ENCODE results near the gene FAM171A1.

The FAM171A1 gene

DNA sequence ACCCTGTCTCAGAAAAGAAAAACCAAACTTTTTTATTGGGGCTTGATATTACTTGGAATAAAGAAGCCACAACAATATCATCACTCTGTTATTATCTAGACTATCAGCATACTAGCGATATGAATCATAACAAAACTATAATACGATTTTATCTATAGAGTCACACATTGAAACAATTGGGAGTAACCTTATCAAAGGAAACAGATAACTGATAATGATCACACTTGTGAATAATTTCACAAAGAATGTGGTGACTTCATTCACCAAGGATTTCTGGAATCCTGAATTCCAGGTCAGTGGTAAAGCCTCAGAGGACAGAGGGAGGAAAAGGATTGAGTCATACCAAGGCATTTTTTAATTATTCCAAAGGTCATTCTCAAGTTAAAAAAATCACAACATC lies 170.5 kb downstream of the FAM171A1 start:
- DNase-seq: no peak

DNA sequence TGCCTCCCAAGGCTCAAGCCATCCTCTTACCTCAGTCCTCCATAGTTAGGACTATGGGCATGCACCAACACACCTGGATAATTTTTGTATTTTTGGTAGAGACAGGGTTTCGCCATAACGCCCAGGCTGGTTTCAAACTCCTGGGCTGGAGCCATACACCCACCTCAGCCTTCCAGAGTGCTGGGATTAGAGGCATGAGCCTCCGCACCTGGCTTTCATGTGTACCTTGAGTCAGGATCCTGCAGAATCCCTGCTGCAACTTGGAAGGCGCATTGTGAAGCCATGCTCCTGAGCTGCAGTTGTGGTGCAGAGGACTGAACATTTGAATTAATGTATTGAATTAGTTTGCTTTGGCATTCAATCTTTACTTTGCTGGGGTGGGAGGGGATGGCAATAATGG lies 173.2 kb downstream of the FAM171A1 start:
- no peak for DNase-seq

- no peak for DNase-seq
Measured at GRCh38 chr10:15197276-15197675, 173.8 kb downstream of the FAM171A1 start.

GRCh38 chr10:15196021-15196834 lies 174.9 kb downstream of the FAM171A1 start:
- DNase-seq: no peak

DNA sequence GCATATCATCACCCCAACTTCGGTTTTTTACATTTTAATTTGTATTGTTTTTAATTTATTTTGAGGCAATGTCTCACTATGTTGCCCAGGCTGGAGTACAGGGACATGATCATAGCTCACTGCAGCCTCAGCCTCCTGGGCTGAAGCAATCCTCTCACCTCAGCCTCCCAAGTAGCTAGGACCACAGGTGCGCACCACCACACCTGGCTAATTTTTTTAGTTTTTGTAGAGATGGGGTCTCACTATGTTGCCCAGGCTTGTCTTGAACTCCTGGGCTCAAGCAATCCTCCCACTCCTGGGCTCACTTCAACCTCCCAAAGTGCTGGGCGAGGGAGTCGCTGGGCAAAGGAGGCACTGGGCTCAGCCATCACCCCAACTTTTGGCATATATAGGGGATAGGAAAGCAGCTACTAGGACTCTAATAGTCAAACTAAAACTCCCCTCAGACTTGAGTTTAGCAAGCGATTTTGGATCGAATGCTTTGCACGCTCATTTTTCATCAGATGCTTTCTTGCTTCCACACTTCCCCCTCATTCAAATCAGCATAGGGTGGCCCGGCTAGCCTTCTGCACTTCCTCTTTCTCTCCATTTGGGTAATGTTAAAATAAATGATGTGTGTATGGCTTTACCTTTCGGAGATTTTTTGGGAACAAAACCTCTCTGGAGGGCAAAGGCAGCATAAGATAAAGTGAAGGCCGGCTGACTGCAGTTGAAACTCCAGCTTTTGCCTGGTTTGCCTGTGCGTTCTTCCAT lies 181.8 kb downstream of the FAM171A1 start:
- no peak for DNase-seq

DNA sequence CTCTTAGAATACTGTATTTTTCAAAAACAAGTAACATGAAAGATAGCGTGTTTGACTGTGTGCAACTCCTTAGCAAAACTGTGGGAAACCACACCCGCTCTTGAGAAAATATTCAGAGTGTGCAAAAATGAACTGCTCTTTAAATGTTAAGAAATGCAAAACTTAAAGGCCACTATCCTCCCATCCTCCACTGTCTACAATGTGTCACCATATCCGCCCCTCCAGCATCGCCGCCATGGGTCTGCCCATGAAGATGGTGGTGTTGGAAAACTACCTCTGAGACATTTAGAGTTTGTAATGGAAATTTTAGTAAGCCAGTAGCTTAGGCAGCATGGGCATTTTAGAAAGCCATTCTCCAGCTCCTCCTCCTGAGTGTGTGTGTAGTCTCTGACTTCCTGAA lies 182.5 kb downstream of the FAM171A1 start:
- DNase-seq: no peak

DNA sequence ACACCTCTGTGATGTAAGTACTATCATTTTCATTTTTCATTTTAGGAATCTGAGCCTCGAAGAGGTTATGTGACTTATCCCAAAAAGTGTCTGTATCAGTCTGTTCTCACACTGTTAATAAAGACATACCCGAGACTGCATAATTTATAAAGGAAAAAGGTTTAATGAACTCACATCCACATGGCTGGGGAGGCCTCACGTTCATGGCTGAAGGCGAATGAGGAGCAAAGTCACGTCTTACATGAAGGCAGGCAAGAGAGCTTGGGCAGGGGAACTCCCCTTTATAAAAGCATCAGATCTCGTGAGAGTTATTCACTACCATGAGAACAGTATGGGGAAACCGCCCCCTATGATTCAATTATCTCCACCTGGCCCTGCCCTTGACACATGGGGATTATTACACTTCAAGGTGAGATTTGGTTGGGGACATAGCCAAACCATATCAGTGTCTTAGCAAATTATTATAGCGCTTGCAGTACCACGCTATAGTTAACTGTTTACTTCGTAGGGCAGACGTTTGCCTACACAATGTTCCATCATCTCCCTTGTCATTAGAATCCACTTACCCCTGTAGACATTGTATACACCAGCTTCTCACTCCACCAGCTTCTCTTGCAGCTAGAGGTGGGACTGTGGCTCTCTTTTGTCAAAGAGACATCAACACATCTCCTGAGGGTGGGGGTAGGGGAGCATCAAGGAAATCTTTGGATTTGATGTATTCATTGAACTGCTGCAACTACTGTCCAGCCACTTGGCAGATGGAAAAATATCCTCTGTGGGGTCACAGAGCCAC lies 187.2 kb downstream of the FAM171A1 start:
- no peak for DNase-seq

DNA sequence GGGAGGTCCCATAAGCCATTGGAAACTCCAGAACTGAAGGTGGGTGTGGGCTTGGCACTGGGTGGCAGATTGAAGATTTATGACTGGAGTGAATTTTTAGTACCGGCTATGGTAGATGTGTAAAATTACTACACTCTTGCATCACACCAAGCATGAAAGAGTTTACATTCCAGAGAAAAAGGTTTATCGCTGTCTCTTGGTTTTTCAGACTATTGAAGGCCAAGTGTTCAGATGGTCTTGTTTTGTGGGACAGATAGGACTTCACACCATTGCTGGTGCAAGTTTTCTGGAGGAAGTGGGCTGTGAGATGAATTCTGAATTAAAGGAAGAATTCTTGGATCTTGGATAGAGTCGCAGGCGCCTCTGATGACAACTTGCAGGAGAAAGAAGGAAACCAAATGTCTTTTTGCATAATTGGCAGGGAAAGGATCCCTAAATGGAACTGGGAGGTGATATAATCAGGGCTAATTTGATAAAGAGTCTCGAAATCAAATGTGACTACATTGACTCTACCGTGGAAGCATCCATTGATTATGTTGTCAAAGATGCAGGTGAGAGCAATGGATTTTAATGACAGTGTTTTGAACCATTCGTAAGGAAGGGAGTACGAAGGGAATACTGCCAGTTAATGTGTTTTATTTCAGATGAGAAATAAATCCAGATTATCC lies 188.4 kb downstream of the FAM171A1 start:
- DNase-seq: no peak

DNA sequence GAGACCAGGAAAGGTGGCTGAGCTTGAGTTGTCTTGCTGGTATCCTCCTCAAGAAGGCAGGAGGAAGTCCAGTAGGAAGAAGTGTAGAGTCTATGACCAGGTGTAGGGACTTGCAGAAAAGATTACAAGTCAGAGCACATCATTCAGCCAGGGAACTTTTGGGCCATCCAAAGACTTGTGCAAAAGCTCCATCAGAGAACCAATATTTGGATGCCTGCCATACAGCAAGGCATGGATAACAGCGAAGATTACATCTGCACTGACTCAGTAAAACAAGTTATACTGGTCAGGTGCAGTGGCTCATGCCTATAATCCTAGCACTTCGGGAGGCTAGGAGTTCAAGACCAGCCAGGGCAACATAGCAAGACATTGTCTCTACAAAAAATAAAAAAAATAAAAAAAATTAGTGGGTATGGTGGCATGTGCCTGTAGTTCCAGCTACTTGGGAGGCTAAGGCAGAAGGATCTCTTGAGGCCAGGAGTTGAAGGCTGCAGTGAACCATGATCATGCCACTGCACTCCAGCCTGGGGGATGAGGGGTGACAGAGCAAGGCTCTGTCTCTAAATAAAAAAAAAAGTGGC lies 189.4 kb downstream of the FAM171A1 start:
- no peak for DNase-seq

GRCh38 chr10:15180736-15181135 lies 190.4 kb downstream of the FAM171A1 start:
- no peak for DNase-seq

DNA sequence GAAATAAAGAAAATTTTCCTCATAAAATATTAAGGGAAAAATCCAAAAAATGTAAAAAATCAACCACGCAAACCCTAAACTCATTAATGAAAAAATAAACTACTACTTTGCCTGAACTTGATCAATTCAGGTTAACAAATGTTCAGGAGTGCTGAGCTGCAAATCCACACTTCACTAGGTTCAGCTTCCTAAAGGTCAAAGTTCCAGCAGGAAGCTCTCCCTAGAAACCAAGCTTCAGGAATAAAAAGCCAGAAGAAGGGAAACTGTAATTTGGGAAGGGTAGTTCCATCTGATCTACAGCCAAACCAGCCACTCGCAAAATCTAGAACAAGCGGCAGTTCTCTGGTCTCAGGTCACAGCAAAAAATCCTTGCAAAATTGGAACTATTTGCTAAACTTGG lies 194.8 kb downstream of the FAM171A1 start:
- DNase-seq: no peak

DNA sequence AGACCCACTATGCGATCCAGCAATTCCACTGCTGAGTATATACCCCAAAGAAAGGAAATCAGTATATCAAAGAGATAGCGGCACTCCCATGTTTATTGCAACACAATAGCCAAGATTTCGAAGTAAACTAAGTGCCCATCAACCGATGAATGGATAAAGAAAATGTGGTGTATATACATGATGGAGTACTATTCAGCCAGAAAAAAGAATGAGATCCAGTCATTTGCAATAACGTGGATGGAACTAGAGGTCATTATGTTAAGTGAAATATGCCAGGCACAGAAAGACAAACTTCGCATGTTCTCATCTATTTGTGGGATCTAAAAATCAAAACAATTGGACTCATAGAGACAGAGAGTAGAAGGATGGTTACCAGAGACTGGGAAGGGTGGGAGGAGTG lies 195.5 kb downstream of the FAM171A1 start:
- DNase-seq: no peak

- no peak for DNase-seq
Measured at GRCh38 chr10:15172306-15172840, 198.7 kb downstream of the FAM171A1 start.

GRCh38 chr10:15169555-15170401 lies 201.3 kb downstream of the FAM171A1 start:
- DNase-seq: no peak

- peak; percentile 96 for DNase-seq
Measured at GRCh38 chr10:15168786-15169554, 202.1 kb downstream of the FAM171A1 start.

DNA sequence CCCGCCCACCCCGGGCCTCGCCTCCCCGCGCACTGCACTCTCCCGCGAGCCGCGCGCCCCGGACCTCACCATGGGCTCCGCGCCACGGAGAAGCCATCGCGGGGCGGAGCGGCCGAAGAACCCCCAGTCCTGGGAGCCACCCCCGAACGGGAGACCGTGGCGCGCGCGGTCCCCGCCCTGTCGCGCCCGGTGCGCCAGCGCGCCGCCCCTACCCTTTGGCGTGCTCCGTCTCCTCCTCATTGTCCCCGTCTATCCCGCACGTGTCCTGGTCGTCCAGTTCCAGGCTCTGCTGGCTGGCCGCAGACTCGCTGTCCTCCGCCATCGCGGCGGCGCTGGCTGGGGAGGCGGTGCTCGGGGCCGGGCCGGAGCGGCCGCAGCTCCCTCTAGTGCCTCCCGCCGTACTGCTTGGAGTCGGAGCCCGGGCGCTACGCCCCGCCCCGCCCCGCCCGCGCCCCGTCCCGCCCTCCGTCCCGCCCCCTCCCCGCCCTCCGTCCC lies 202.8 kb downstream of the FAM171A1 start, which contains the start of gene NMT2:
TSS of gene NMT2 (minus strand) at position 403 of the 495 bp plus-strand sequence. CDS start at position 322, 81 bp downstream.
- DNase-seq: peak; percentile 93

DNA sequence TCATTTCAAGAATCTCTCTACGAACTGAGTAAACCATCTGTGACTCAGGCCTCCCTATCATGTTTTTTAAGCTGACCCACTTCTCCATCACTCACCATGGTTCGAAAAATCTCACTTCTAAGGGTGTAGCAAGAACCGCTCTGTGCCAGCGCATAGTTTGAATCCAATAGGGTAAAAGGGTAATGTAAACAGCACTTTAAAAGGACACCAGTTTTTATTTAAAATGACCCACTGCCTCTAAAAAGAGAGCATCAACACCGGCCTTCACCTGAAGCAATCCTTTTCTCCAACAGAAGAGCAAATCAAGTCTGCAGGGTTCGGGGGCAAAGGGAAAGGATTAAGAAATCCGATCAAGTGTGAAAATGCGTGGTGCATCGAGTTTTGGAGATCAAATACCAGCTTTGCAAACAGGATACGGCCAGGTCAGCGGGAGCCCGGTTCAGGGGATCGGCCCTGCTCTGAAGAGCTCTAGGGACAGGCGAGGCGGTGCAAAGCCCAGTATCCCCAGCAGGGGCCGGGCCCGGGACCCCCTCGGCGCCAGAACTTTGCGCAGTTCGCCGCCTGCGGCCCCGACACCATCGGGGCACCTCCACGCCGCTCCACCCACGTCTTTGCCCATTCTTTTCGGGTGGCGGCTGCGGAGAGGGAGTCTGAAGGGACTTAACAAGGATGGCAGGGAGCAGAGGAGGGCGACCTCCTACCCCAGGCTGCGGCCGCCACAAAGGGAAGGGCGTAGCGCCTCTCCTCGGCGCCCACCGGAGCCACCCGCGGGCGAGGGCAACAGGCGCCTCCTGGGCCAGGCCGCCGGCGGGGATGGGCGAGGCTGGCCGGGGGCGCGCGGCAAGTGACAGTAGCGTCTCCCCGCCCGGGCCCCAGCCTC lies 203.4 kb downstream of the FAM171A1 start:
- peak; percentile 63 for DNase-seq

DNA sequence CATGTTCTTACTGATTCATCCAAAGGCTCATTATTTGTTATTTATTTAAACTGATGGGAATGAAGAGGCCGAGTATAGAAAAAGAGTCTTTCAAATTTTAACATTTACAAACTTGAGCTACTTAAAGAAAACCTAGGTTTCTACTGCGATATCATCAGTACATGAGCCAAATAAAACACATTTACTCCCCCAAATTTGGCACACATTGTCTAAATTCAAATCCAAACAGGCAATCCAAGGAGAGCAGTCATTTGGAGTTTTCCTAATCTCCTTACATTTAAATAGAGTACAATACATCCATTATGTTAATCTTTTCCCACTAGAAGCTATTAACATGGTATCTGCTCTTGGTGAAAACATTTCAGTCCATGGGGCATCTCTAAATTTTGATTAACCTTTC lies 204.8 kb downstream of the FAM171A1 start:
- DNase-seq: no peak

DNA sequence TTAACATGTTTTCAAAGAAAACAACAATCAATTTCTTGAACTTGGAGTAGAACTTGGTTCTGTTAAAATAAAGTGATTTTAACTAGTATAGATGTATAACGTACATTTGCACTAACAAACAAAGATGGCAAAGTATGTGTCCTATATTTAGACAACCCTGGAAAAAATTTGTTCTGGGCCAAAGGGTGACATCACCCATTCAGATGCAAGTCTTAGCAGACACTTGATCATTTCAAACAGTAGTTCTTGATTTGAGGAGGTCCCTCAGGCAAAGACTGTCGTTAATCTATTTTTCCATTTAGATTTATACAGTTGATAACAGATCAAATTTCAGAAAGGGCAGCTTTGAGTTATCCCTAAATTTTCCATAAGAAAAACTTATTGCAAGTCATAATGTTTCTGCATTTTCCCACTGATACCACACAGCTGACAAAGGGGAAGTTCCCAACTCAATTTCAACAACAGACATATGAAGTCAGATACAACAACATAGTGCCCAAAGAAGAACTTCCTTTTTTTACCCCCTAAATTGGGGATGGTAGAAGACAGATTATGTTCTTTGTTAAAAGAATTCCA lies 207.7 kb downstream of the FAM171A1 start:
- no peak for DNase-seq

Measured in NCI-H82 (cell line).